ENCODE data around the gene KCNN1. TPM values are rescaled to one million over a fixed set of nuclear protein-coding genes. Genes with fewer than 3 reads are reported as not detected.
A peak's percentile ranks its signal among the peaks of the same experiment; 100 is the strongest.
"Not testable (repeated sequence)": the region's sequence is repeated elsewhere in the genome, so short reads cannot be mapped to it uniquely, and the experiment has no call there.

Gene KCNN1
- total RNA-seq, 1 experiment from 2014 or later, result 1.7 TPM

DNA sequence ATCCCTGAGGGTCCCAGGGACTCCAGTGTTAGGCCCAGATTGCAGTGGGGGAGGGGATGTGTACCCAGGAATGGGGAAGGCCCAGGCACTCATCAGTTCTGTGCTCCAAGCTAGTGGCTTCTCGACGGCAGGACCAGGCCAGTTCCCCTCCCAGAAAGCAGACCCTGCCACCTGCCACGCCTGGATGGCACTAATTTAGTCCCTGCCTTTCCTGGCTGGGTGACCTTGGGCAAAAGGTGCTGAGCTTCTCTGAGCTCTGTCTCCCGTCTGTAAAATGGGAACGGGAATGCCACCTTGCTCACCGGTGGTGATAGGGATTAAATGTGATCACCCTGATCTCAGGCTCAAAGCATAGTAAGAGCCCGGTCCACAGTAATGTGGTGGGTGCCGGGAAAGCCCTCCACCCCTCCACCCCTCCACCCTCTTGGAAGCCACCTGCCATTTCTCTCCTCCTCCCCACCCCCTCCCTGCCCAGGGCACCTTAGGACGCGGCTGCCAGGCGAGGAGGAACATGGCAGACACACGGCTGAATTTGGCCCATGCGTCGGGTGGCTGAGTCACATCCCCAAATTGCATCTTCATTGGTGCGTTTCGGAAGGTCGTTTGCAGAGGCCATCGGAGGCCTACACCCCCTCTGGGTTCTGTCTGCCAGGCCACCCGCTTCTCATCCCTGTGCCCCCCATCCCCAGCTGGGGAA, 2.3 kb downstream of the KCNN1 start:
- DNase-seq (ENCODE audit: low spot score), result no peak

GRCh38 chr19:17972230-17972629, 5.3 kb downstream of the KCNN1 start:
- no peak for DNase-seq (ENCODE audit: low spot score)

DNA sequence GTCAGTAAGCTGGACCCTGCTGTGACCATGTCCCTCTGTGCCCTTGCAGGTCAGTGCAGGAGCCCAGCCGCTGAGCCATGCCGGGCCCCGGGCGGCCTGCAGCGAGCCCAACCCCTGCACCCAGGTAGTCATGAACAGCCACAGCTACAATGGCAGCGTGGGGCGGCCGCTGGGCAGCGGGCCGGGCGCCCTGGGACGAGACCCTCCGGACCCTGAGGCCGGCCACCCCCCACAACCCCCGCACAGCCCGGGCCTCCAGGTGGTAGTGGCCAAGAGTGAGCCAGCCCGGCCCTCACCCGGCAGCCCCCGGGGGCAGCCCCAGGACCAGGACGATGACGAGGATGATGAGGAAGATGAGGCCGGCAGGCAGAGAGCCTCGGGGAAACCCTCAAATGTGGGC, 6.9 kb downstream of the KCNN1 start:
- DNase-seq (ENCODE audit: low spot score), result no peak

- DNase-seq (ENCODE audit: low spot score), result no peak
Measured at GRCh38 chr19:17974551-17974950, 7.6 kb downstream of the KCNN1 start.

DNA sequence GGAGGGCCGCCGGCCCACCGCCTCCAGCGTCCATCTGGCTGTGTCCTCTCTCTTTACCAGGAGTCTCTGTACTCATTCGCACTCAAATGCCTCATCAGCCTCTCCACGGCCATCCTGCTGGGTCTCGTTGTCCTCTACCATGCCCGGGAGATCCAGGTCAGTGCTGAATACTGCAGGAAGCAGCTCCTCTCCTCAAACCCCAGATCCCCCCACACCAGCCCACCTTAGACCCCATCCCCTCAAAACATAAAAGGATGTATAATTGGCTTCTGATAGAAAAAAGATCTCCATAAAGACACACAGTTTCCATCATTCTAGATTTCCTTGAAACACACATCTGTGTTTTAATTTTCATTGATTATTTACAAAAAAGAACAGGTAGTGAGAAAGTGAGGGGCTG, 8.1 kb downstream of the KCNN1 start:
- DNase-seq (ENCODE audit: low spot score), result no peak

GRCh38 chr19:17977021-17977420, 10.1 kb downstream of the KCNN1 start:
- DNase-seq (ENCODE audit: low spot score), result no peak

GRCh38 chr19:17977488-17977887, 10.6 kb downstream of the KCNN1 start:
- DNase-seq (ENCODE audit: low spot score), result no peak

DNA sequence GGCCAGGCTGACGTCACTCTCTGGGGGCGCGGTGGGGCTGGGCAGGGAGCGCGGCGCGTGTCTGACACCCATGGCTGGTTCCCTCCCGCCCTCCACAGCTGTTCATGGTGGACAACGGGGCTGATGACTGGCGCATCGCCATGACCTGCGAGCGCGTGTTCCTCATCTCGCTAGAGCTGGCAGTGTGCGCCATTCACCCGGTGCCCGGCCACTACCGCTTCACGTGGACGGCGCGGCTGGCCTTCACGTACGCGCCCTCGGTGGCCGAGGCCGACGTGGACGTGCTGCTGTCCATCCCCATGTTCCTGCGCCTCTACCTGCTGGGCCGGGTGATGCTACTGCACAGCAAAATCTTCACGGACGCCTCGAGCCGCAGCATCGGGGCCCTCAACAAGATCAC, 14.7 kb downstream of the KCNN1 start:
- no peak for DNase-seq (ENCODE audit: low spot score)

- DNase-seq (ENCODE audit: low spot score), result no peak
Measured at GRCh38 chr19:17982430-17982829, 15.5 kb downstream of the KCNN1 start.

DNA sequence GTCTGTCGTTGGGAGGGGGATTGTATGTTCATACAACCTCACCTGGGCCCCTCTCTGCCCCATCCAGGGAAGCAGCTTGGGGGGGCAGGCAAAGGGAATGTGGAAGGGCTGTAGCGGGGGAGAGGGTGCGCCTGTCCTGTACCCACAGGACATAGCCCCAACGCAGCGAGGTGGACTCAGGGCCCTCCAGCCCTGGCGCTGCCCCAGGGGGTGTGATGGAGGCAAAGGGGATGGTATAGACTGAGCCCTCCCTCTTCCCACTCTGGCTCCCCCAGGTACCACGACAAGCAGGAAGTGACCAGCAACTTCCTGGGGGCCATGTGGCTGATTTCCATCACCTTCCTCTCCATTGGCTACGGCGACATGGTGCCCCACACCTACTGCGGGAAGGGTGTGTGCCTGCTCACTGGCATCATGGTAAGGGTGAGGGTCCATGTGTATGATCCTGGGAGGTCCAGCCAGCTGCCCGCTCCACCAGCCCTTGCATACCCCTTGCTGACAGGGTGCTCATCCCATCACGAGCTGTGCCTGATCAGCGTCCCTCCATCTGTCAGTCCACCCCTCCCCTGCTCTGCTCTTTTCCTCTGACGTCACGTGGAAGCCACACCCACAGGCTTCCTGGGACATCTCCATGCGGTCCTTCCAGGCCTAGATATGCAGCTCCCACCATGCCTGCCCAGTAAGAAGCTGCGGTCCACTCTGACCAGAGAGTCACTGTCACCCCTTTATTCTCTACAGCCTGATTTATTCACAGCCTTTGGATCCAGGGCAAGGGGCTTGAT, 18.3 kb downstream of the KCNN1 start:
- DNase-seq (ENCODE audit: low spot score), result no peak

DNA sequence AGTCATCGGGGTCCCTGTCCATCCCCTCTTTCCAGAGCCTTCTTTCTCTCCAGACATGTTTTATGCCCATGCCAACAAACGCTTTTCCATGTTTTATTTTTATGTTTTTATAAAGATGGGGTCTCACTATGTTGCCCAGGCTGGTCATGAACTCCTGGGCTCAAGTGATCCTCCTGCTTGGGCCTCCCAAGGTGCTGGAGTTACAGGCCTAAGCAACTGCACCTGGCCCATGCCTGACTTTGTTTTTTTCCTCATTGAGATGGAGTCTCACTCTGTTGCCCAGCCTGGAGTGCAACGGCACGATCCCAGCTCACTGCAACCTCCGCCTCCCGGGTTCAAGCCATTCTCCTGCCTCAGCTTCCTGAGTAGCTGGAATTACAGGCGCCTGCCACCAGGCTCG, 19.7 kb downstream of the KCNN1 start:
- DNase-seq (ENCODE audit: low spot score), result not testable (repeated sequence)

DNA sequence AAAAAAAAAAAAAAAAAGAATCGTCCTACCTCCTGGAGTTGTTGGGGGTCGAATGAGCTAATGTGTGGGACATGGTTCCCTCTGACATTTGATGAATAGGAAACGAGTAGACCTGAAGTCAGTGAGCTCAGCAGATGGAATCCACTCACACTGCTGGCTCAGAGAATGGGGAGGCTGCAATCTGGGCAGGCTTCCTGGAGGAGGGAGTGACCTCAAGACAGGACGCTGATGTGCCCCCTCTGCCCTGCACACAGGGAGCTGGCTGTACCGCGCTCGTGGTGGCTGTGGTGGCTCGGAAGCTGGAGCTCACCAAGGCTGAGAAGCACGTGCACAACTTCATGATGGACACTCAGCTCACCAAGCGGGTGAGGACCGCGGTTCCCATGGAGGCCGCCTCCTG, 21.3 kb downstream of the KCNN1 start:
- no peak for DNase-seq (ENCODE audit: low spot score)

DNA sequence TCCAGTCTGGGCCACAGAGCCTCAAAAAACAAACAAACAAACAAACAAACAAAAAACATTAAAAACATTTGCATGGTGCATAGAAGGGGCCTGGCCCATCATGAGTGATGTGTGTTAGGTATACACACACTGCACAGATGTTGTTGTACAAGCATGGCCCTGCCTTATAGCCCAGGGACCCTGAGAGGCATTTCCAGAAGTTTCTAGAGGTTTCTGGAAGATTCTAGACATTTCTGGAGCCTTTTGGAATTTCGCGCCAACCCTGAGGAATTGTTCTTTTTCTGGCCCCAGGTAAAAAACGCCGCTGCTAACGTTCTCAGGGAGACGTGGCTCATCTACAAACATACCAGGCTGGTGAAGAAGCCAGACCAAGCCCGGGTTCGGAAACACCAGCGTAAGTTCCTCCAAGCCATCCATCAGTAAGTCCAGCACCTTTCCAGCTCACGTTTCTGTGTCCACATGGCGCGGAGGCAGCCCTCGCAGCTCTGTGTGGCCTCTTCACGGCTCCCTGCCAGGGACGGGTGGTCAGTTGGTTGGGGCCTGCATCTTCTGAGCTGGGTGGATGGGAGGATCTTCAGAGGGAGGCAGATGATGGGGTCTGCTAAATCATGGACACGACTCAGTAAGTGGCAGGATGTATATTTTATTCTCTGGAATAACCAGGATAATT, 22.7 kb downstream of the KCNN1 start:
- no peak for DNase-seq (ENCODE audit: low spot score)

- DNase-seq (ENCODE audit: low spot score), result no peak
Measured at GRCh38 chr19:17993076-17993813, 26.3 kb downstream of the KCNN1 start.

- DNase-seq (ENCODE audit: low spot score), result peak; percentile 80
Measured at GRCh38 chr19:17996826-17997316, 30.0 kb downstream of the KCNN1 start.

- no peak for DNase-seq (ENCODE audit: low spot score)
Measured at GRCh38 chr19:17997969-17998826, 31.3 kb downstream of the KCNN1 start.

DNA sequence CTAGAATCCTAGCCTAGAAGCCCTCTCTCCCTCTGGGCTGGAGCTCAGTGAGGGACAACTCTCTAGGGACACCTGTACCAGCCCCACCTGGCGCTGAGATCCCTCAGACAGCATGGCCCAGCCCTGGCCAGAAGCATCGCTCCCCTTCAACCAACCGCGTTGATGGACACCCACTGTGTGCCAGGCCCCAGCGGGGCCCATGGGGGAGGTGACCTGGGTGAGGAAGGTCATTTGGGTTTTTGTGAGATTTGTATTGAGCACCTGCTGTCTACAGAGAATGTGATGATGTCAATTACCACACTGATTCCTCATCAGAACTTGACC, 31.9 kb downstream of the KCNN1 start:
- DNase-seq (ENCODE audit: low spot score), result no peak

GRCh38 chr19:17999684-18000479, 33.0 kb downstream of the KCNN1 start:
- DNase-seq (ENCODE audit: low spot score), result no peak

DNA sequence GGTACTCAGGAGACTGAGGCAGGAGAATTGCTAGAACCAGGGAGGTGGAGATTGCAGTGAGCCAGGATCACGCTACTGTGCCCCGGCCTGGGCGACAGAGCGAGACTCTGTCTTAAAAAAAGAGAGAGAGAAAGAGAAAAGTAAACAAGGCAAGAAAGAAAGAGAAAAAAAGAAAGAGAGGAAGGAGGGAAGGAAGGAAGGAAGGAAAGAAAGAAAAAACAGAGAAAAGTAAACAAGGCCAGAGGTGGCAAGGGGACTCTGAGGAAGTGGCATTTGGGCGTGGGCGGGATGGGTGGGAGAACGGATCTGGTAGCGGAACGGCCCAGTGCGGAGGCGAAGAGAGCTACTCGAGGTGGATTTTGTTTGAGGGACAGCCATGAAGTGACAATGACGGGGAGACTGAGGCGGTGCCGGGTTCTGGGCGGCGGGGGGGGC, 33.6 kb downstream of the KCNN1 start:
- peak; percentile 32 for DNase-seq (ENCODE audit: low spot score)
